IPS DF 4.7 (cell line): ENCODE measurements around the gene MAGEF1.

Experiments used
- DNase-seq: peaks from one replicate; pipeline ENCODE4 v3.0.0-alpha.2; 2013; ENCODE audit warnings: low spot score; ENCODE audit errors: extremely low read depth

MAGEF1 gene

DNA sequence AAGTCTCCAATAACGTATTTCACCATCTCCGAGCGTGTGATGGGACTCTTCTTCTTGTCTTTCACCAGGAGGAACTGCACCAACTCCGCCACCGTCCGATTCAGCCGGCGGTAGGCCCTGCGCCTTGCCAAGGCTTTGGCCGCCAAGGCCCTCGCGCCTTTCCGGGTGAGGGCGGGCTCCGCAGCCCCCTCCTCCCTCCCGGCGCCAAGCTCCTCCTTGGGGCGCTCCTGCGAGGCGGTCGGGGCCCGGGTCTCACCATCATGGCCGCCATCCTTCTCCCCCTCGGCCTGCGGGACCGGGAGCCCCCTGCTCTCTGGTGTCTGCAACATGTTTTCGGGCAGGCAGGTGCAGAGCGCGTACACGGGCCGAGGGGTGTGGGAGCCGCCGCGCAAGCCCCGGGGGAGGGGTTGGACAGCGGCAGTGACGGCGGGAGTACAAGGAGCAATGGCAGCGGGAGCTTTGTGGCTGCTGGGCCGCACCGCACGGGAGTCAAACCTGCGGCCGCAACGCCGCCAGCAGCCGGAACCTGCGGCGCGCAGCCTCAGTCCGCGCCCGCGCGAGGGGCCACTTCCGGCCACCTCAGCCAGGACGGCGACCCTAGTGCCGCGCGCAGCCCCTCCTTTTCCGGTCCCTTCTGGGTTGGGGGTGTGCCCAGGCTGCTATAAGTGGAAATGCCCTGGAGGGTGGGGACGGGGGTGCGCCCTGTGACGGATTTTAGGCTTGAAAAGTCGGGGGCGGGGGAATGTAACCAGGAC is at the start of gene MAGEF1:
Gene MAGEF1, minus strand, starts transcription at position 572 of the 755 bp plus-strand sequence. Its CDS starts 243 bp downstream, at position 329.
- DNase-seq, result peak; percentile 56

- no peak for DNase-seq
Measured at GRCh38 chr3:184761075-184761841, 49.4 kb upstream of the MAGEF1 start.

DNA sequence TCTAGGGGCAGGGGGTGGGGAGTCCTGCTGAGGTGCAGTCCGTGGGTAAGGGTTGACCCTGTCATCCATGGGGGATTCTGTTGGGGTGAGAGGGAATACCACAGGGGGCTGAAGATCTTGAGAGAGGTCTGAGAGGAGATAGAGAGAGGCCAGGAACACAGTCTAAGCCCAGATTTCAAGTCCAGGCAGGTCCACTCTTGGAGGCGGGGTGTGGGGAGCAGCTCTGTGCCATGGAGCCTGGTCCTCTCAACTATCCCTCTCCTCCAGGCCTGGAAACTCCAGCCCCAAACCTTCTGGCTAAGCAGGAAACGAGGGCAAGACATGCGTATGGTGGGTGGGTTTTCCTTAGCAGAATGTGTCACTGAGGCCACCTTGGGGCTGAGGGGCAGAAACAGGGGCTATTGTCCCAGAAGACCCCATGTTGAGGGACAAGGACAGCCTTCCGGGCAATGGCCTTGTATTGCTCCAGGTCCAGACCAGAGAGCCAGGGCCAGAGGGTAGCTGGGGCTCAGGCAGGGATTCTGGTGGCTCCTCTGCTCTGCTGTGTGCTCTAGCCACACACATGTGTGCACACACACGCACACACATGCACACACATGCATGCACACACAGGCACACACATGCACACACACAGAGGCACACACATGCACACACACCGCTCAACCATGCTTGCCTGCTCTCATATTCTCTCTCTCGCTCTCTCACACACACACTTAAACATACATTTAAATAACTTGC is 48.6 kb upstream of the MAGEF1 start:
- no peak for DNase-seq

DNA sequence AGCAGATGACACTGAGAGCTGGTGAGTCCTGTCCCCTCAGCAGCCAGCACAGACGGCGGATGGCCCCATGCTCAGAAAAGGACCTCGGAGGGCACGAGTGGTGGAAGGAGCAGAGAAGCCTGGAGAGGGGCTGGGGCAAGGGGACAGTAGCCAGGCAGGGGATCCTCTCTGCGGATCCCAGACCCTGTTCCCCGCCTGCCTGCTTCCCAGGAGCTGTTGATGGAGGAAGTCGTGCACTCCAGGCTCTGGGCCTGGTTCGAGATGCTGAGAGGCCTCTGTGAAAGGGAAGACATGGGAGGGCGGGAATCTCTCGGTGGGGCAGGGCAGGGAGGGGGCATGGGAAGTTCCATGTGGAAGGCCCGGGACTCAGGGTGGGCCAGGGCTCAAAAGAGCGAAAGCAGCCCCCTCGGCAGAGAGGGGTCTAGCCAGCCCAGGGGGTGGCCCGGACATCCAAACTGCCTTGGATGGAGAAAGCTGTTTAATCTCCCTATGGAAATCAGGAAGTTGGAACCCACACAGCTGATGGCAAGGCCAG is 47.9 kb upstream of the MAGEF1 start:
- DNase-seq, result no peak

GRCh38 chr3:184758056-184758455 is 46.2 kb upstream of the MAGEF1 start:
- no peak for DNase-seq

- no peak for DNase-seq
Measured at GRCh38 chr3:184757022-184757651, 45.3 kb upstream of the MAGEF1 start.

DNA sequence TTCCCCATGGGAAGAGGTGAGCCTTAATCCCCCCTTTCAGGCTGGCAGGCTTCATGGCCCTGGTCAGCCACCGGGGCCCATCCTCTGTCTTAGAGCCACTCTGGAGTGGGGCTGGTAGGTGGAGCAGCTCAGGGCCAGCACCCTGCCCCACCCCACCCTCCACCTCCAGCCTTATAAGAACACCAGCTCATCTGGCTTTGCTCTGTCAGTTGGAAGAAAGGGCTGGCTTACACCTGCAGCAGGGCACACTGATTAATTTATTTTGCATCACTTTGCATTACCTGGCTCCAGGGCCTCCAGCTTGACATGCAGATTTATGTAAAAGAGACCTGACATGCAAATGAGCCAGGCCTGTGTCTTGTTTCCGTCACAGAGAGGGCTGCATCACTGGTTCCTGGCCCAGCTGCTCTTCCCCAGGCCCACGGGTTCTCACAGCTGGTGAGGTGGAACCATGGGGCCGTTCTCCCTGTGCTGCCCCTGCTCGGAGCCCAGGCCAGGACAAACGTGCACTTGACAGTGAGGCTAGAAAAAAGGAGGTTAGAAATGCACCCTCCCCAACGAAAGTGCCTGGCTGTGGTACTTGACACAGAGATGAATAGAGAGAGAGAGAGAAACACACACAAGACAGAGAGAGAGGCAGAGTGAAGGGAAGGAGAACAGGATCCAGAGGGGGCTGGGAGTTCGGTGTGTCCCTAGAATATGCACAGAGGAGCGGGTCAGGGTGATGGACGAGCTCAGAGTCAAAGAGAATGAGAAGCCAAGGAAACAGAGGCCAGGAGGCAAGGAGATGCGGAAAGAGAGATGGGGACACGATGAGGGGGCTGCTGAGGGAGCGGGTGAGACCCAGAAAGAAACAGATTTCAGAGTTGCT is 44.5 kb upstream of the MAGEF1 start:
- no peak for DNase-seq

- DNase-seq, result no peak
Measured at GRCh38 chr3:184755315-184755731, 43.5 kb upstream of the MAGEF1 start.

DNA sequence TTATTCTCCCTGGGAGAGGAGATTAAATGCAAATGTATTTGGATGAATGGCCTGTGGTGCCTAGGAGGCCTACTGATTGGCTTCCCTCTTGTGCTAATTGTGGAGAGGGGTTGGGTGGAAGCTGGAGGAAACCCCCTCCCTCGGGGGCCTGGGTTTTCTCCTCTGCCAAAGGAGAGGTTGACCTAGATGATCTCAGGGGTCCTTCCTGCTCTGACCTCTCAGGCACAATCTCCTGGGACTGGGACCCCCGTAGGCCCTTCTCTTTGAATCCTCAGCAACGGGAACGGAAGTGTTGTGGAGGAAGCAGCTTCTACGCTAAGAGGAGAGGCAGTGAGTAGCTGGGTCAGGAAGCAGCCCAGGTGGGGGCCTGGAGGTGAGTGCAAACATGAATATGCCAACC is 40.5 kb upstream of the MAGEF1 start:
- no peak for DNase-seq

- DNase-seq, result no peak
Measured at GRCh38 chr3:184751204-184752040, 39.6 kb upstream of the MAGEF1 start.

DNA sequence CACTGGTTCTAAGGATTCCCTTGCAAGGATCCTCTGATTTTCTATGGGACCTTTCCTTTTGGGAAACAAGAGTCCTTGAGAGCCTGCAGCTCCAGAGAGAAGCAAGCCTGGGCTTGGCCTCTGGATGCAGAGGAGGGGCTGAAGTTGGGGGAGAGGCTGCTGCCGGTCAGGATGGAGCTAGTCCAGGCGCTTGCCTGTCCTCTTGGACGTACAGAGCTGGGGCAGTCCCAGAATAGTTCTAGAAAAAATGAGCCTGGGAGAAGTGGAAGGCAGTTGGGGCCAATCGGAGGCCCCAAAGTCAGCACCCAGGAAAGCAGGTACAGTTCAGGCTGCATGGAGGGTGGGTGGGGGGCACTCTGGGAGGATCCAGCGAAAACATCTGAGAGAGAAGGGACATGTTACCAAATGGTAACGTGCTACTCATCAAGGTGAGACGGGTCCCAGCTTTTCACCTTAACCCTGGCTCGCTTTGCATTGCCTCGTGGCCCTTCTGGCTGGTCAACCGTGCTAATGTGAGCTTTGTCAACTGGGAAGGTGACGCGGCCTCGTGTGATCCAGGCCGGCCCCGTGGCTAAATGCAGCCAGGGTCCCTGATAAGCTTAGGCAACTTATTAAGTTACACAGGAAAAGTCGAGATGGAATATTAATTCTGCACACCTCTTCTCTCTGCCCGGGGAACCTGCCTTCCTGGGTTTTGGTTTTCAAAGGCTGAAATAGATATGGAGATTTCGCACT is 38.7 kb upstream of the MAGEF1 start:
- DNase-seq, result no peak

DNA sequence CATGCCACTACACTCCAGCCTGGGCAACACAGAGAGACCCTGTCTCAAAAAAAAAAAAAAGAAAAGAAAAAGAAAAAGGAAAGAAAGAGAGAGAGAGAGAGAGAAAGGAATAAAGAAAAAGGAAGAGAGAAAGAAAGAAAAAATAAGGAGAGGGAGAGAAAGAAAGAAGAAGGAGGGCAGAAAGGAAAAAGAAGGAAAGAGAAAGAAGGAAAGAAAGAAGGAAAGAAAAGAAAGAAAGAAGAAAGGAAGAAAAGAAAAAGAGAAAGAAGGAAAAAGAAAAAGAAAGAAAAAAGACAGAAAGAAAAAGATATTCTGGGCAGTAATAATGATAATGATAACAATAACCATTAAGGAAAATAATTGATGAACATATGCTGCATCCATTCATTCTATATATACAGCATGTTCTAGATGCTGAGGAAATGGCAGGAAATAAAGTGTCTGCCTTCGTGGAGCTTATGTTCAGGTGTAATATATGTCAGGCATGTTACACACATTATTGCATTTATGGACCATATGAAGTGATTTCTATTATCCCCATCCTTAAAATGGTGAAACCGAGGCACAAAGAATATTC is 37.4 kb upstream of the MAGEF1 start:
- no peak for DNase-seq

DNA sequence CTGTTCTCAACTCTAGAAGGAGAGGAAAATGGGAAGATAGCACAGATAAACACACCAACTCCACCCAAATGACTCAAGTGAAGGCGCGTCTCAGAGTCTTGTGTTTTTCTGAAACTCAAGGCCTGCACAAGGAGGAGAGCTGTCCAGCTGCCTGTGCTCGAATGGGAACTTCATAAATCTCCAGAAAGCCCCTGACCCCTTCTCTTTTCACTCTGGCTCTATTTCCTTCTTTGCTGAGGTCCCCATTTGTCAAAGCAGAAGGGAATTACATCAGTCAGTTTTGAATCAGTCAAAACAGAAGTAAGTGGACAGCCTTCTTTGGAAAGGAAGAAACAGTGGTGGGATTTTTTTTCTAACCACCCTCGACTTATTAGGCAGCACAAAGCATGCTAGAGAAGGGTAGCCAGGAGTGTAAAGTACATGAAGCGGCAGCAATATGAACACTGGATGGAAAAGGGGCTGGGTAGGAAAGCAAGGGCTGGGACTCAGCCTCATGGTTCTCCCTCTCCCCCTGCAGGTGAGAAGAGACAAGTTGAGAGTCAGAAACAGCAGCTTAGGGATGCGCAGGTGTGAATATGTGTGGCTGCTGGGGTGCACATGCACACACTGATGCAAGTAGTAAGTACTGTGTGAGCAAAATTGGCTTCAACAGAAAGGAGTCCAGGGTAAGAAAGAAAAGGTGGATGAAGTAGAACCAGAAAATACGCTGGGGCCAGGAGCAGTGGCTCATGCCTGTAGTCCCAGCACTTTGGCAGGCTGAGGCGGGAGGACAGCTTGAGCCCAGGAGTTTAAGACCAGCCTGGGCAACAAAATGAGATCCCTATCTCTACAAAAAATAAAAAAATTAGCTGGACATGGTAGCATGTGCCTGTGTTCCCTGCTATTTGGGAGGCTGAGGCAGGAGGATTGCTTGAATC is 36.6 kb upstream of the MAGEF1 start:
- DNase-seq, result no peak

- DNase-seq, result no peak
Measured at GRCh38 chr3:184746131-184747120, 34.6 kb upstream of the MAGEF1 start.

DNA sequence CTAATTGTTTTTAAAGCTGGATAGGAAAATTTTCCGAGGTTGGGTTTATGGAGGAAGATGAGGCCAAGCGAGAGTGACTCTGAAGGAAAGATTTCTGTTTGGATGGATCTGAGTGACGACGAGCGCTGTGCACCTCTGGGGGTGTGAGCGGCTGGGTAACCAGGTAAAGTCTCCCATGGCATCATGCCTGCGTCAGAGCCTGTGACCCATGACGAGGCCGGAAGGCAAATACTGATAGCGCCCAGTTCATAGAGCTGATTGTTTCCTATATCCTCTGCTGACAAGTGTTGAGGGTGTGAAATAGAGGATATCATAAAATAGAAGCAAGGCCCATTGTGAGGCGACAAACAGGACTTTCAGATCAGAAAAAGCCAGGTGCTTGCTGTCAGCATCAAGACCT is 33.7 kb upstream of the MAGEF1 start:
- DNase-seq, result no peak

- no peak for DNase-seq
Measured at GRCh38 chr3:184743248-184743647, 31.4 kb upstream of the MAGEF1 start.
